GM15510 (cell line): ENCODE data around the gene STARD7.
A peak's percentile ranks its signal among the peaks of the same experiment; 100 is the strongest.

Experiments used
- POLR2A ChIP-seq: IDR thresholded peaks from 3 replicates; pipeline ENCODE4 v1.6.1; 2011; ENCODE audit warnings: borderline replicate concordance; ENCODE audit not compliant: insufficient read length; ENCODE audit errors: extremely low read depth

Gene STARD7

GRCh38 chr2:96241227-96241626 is 32.6 kb upstream of the STARD7 start:
- no peak for TF ChIP-seq POLR2A

- TF ChIP-seq POLR2A, result no peak
These were observed 31.9 kb upstream of the STARD7 start for GRCh38 chr2:96240341-96241038.

- no peak for TF ChIP-seq POLR2A
These were observed 31.2 kb upstream of the STARD7 start for GRCh38 chr2:96239745-96240264.

GRCh38 chr2:96239091-96239490 is 30.5 kb upstream of the STARD7 start:
- TF ChIP-seq POLR2A, result no peak

- TF ChIP-seq POLR2A, result no peak
These were observed 29.6 kb upstream of the STARD7 start for GRCh38 chr2:96238266-96238665.

GRCh38 chr2:96236882-96237281 is 28.3 kb upstream of the STARD7 start:
- TF ChIP-seq POLR2A, result no peak

GRCh38 chr2:96233880-96234316 is 25.3 kb upstream of the STARD7 start:
- TF ChIP-seq POLR2A, result peak; percentile 18

GRCh38 chr2:96233436-96233835 is 24.8 kb upstream of the STARD7 start:
- no peak for TF ChIP-seq POLR2A

GRCh38 chr2:96231316-96231715 is 22.7 kb upstream of the STARD7 start:
- no peak for TF ChIP-seq POLR2A

- TF ChIP-seq POLR2A, result no peak
These were observed 16.4 kb upstream of the STARD7 start for GRCh38 chr2:96225016-96225533.

- no peak for TF ChIP-seq POLR2A
These were observed 10.0 kb upstream of the STARD7 start for GRCh38 chr2:96218508-96219131.

- no peak for TF ChIP-seq POLR2A
These were observed 5.9 kb upstream of the STARD7 start for GRCh38 chr2:96214554-96214953.

- TF ChIP-seq POLR2A, result no peak
These were observed 4.8 kb upstream of the STARD7 start for GRCh38 chr2:96213379-96213778.

GRCh38 chr2:96212339-96212738 is 3.7 kb upstream of the STARD7 start:
- TF ChIP-seq POLR2A, result no peak

GRCh38 chr2:96209729-96210085 is 1.1 kb upstream of the STARD7 start:
- TF ChIP-seq POLR2A, result no peak

- TF ChIP-seq POLR2A, result no peak
These were observed 543 bp upstream of the STARD7 start for GRCh38 chr2:96209011-96209728.

GRCh38 chr2:96207774-96208142 is 869 bp downstream of the STARD7 start:
- TF ChIP-seq POLR2A, result no peak
